Suppressor macrophage treated with lipopolysaccharide for 1 hour (primary cell): ENCODE measurements around the gene TTC28.

Experiments used
- DNase-seq, 3 donors: peaks; one replicate each; pipeline ENCODE4 v3.0.0-alpha.2; 2020 to 2022

Gene TTC28

GRCh38 chr22:28252539-28252938 is 427.1 kb downstream of the TTC28 start:
- DNase-seq: no peak

- no peak for DNase-seq
These were observed 429.5 kb downstream of the TTC28 start for GRCh38 chr22:28250036-28250695.

- DNase-seq: no peak
These were observed 430.2 kb downstream of the TTC28 start for GRCh38 chr22:28249402-28249801.

GRCh38 chr22:28247667-28248363 is 431.8 kb downstream of the TTC28 start:
- no peak for DNase-seq

GRCh38 chr22:28247136-28247535 is 432.5 kb downstream of the TTC28 start:
- no peak for DNase-seq

- no peak for DNase-seq
These were observed 433.2 kb downstream of the TTC28 start for GRCh38 chr22:28246397-28246796.

GRCh38 chr22:28245579-28246224 is 433.9 kb downstream of the TTC28 start:
- no peak for DNase-seq

- DNase-seq: no peak
These were observed 434.9 kb downstream of the TTC28 start for GRCh38 chr22:28244757-28245156.

GRCh38 chr22:28243539-28243938 is 436.1 kb downstream of the TTC28 start:
- DNase-seq: no peak

- DNase-seq: peak in 2 of 3 donors; percentile 29 to 53
These were observed 437.9 kb downstream of the TTC28 start for GRCh38 chr22:28241656-28242290.

GRCh38 chr22:28239941-28240340 is 439.7 kb downstream of the TTC28 start:
- DNase-seq: no peak

GRCh38 chr22:28237783-28238182 is 441.9 kb downstream of the TTC28 start:
- DNase-seq: no peak

GRCh38 chr22:28237112-28237511 is 442.5 kb downstream of the TTC28 start:
- peak in 1 of 3 donors; percentile 1 for DNase-seq

GRCh38 chr22:28232204-28232603 is 447.4 kb downstream of the TTC28 start:
- no peak for DNase-seq

GRCh38 chr22:28231441-28231840 is 448.2 kb downstream of the TTC28 start:
- DNase-seq: no peak

- DNase-seq: no peak
These were observed 449.0 kb downstream of the TTC28 start for GRCh38 chr22:28230671-28231070.

- DNase-seq: no peak
These were observed 449.8 kb downstream of the TTC28 start for GRCh38 chr22:28229566-28230485.

- DNase-seq: no peak
These were observed 455.8 kb downstream of the TTC28 start for GRCh38 chr22:28223826-28224225.

GRCh38 chr22:28222976-28223745 is 456.5 kb downstream of the TTC28 start:
- DNase-seq: no peak

- DNase-seq: no peak
These were observed 457.1 kb downstream of the TTC28 start for GRCh38 chr22:28222571-28222970.

- peak; percentile 17 to 24 (median 17) for DNase-seq
These were observed 457.6 kb downstream of the TTC28 start for GRCh38 chr22:28222052-28222451.
